HEK293T (cell line): ENCODE data around the gene GALNT11.
A peak's percentile ranks its signal among the peaks of the same experiment; 100 is the strongest.
"Not testable (repeated sequence)": the region's sequence is repeated elsewhere in the genome, so short reads cannot be mapped to it uniquely, and the experiment has no call there.

Source experiments
- CTCF ChIA-PET: fragments of 350-600 bp; formaldehyde crosslinking; extraction: SDS; loops from one replicate; lab custom pipeline; 2021; ENCODE audit warnings: antibody characterized with exemption, inconsistent platforms; lab: Yijun Ruan, JAX
- POLR2A ChIA-PET: fragments of 350-600 bp; formaldehyde crosslinking; extraction: SDS; loops from one replicate; lab custom pipeline; 2020; ENCODE audit warnings: antibody characterized with exemption, inconsistent platforms; lab: Yijun Ruan, JAX
- DNase-seq: peaks from one replicate; pipeline ENCODE4 v3.0.0; 2012; ENCODE audit warnings: mixed read lengths; ENCODE audit errors: extremely low spot score
- ARNT ChIP-seq: fragments of 450-650 bp; IDR thresholded peaks from 2 replicates; pipeline ENCODE4 v1.6.1; 2017; ENCODE audit warnings: mild to moderate bottlenecking
- BHLHE40 ChIP-seq: fragments of 450-650 bp; IDR thresholded peaks from 2 replicates; pipeline ENCODE4 v1.6.1; 2016; ENCODE audit warnings: mild to moderate bottlenecking, moderate library complexity, borderline replicate concordance
- CTBP1 ChIP-seq: fragments of 450-650 bp; IDR thresholded peaks from 2 replicates; pipeline ENCODE4 v1.6.1; 2016; ENCODE audit warnings: borderline replicate concordance
- ELF4 ChIP-seq: fragments of 450-650 bp; IDR thresholded peaks from 2 replicates; pipeline ENCODE4 v1.6.1; 2017; ENCODE audit warnings: antibody characterized with exemption
- FOXA1 ChIP-seq: fragments of 450-650 bp; IDR thresholded peaks from 2 replicates; pipeline ENCODE4 v1.6.1; 2016; ENCODE audit warnings: mild to moderate bottlenecking
- FOXK2 ChIP-seq: fragments of 450-650 bp; IDR thresholded peaks from 2 replicates; pipeline ENCODE4 v1.6.1; 2016; ENCODE audit warnings: mild to moderate bottlenecking
- FOXM1 ChIP-seq: fragments of 450-650 bp; IDR thresholded peaks from 2 replicates; pipeline ENCODE4 v1.6.1; 2017; ENCODE audit warnings: mild to moderate bottlenecking, borderline replicate concordance
- HDGF ChIP-seq: fragments of 450-650 bp; IDR thresholded peaks from 2 replicates; pipeline ENCODE4 v1.6.1; 2017; ENCODE audit warnings: antibody characterized with exemption, borderline replicate concordance
- L3MBTL2 ChIP-seq: fragments of 450-650 bp; conservative IDR thresholded peaks from 2 replicates; pipeline ENCODE4 v1.6.1; 2016; ENCODE audit warnings: mild to moderate bottlenecking
- LEF1 ChIP-seq: fragments of 450-650 bp; IDR thresholded peaks from 2 replicates; pipeline ENCODE4 v1.6.1; 2017; ENCODE audit warnings: mild to moderate bottlenecking, borderline replicate concordance
- NFRKB ChIP-seq: fragments of 450-650 bp; IDR thresholded peaks from 2 replicates; pipeline ENCODE4 v1.6.1; 2016; ENCODE audit warnings: mild to moderate bottlenecking, moderate library complexity
- SP1 ChIP-seq: fragments of 450-650 bp; IDR thresholded peaks from 2 replicates; pipeline ENCODE4 v1.6.1; 2017
- SUZ12 ChIP-seq: fragments of 450-650 bp; IDR thresholded peaks from 2 replicates; pipeline ENCODE4 v1.6.1; 2016; ENCODE audit warnings: mild to moderate bottlenecking
- TARDBP ChIP-seq: fragments of 450-650 bp; IDR thresholded peaks from 2 replicates; pipeline ENCODE4 v1.6.1; 2016
- ZNF384 ChIP-seq: fragments of 450-650 bp; IDR thresholded peaks from 2 replicates; pipeline ENCODE4 v1.6.1; 2016
- TF ChIP-seq, protein P1 (sequence below): fragments of 450-650 bp; IDR thresholded peaks from 2 replicates; pipeline ENCODE4 v1.6.1; 2016

The GALNT11 gene

DNA sequence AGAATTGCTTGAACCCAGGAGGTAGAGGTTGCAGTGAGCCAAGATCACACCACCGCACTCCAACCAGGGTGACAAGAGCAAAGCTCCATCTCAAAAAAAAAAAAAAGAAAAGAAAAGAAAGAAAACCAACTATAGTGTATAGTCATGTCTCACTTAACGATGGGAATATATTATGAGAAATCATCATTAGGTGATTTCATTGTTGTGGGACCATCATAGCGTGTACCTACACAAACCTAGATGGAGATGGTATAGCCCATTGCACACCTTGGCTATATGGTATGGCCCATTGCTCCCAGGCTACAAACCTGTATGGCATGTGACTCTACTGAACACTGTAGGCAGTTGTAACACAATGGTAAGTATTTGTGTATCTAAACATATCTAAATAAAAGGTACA is 8.5 kb upstream of the GALNT11 start:
- CTCF ChIA-PET: no interaction called here
- no peak for TF ChIP-seq CTBP1
- no peak for TF ChIP-seq ELF4
- no peak for TF ChIP-seq BHLHE40
- no peak for TF ChIP-seq L3MBTL2
- TF ChIP-seq, protein P1, sequence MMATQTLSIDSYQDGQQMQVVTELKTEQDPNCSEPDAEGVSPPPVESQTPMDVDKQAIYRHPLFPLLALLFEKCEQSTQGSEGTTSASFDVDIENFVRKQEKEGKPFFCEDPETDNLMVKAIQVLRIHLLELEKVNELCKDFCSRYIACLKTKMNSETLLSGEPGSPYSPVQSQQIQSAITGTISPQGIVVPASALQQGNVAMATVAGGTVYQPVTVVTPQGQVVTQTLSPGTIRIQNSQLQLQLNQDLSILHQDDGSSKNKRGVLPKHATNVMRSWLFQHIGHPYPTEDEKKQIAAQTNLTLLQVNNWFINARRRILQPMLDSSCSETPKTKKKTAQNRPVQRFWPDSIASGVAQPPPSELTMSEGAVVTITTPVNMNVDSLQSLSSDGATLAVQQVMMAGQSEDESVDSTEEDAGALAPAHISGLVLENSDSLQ: no peak
- TF ChIP-seq FOXM1: no peak
- no peak for TF ChIP-seq HDGF
- no peak for TF ChIP-seq LEF1
- TF ChIP-seq FOXA1: no peak
- TF ChIP-seq SP1: no peak
- TF ChIP-seq FOXK2: no peak
- TF ChIP-seq TARDBP: no peak
- no peak for TF ChIP-seq ZNF384
- no peak for TF ChIP-seq NFRKB
- TF ChIP-seq SUZ12: no peak
- no peak for TF ChIP-seq ARNT
- no peak for DNase-seq
- POLR2A ChIA-PET: no interaction called here

DNA sequence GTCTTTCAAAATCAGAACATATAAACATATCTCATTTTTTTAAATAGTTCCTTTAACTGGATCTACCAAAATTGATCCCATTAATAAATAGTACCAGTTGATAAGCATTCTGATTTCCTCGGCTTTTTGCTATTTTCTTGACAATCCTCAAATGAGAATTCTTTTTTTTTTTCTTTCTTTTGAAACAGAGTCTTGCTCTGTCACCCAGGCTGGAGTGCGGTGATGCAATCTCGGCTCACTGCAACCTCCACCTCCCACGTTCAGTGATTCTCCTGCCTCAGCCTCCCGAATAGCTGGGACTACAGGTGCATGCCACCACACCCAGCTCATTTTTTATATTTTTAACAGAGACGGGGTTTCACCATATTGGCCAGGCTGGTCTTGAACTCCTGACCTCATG is 7.8 kb upstream of the GALNT11 start:
- DNase-seq, CTCF ChIA-PET, POLR2A ChIA-PET: not testable (repeated sequence)

DNA sequence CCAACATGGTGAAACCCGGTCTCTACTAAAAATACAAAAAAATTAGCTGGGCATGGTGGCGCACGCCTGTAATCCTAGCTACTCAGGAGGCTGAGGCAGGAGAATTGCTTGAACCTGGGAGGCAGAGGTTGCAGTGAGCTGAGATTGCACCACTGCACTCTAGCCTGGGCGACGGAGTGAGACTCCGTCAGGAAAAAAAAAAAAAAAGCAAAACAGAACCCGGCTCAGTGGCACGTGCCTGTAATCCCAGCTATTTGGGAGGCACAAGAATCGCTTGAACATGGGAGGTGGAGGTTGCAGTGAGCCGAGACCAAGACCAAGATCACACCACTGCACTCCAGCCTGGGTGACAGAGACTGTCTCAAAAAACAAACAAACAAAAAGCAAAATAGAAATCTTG is 3.7 kb upstream of the GALNT11 start:
- DNase-seq, POLR2A ChIA-PET, CTCF ChIA-PET: not testable (repeated sequence)
- peak; percentile 91 for TF ChIP-seq ZNF384

DNA sequence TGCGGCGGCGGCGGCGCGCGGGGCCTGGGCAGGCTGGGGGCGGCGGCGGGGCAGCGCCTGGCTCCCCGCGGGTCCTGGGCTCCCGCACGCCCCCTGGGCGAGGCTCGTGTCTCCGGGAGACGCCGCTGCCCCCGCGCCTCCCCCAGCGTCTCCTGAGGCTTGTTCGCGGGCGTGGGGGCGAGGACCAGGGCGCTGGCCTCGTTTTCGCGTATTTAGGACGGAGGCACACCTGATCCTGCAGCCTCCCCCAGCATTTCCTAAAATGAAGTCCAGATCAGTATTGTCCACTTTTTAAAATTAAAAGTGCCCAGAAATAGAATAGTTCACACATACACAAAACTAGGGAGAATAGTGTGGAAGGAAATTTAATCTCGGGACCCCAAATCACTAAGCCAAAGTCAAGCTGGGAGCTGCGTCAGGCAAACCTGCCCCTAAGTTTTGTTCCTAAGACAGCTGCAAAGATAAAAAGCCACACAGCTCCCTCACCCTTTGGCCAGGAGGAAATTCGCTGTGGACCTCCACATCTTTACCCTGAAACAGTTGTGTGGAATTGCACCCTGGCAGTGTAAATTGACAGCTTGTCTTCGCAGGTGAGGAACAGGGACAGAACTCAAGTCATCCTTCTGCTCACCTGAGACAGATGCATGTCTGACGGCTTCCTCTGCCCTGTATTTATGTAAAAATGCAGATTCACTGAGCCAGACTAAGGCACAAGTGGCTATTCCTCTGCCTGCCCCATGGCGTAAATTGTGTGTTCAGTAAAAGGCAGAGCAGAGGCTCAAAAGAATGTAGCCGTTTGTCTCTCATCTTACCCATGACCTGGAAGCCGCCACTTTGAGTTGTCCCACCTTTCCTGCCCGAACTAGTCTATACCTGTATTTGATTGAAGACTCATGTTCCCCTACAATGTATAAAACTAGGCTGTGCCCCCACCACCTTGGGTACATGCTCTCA is 740 bp downstream of the GALNT11 start:
- TF ChIP-seq ELF4: no peak
- 0 out of 2 replicates have a peak, but pooled peaks have one; percentile 0 for TF ChIP-seq LEF1
- TF ChIP-seq L3MBTL2: no peak
- POLR2A ChIA-PET: interaction anchor here (0.5 to 1.6 kb wide), 3 partner anchors 11 to 81 kb away, joined by 3 to 5 read pairs (median 4); no protein-coding TSS in a partner anchor
- CTCF ChIA-PET: interaction anchor here (0.5 to 1.5 kb wide), 3 partner anchors 11 to 244 kb away, joined by 3 read pairs; no protein-coding TSS in a partner anchor
- DNase-seq: no peak

DNA sequence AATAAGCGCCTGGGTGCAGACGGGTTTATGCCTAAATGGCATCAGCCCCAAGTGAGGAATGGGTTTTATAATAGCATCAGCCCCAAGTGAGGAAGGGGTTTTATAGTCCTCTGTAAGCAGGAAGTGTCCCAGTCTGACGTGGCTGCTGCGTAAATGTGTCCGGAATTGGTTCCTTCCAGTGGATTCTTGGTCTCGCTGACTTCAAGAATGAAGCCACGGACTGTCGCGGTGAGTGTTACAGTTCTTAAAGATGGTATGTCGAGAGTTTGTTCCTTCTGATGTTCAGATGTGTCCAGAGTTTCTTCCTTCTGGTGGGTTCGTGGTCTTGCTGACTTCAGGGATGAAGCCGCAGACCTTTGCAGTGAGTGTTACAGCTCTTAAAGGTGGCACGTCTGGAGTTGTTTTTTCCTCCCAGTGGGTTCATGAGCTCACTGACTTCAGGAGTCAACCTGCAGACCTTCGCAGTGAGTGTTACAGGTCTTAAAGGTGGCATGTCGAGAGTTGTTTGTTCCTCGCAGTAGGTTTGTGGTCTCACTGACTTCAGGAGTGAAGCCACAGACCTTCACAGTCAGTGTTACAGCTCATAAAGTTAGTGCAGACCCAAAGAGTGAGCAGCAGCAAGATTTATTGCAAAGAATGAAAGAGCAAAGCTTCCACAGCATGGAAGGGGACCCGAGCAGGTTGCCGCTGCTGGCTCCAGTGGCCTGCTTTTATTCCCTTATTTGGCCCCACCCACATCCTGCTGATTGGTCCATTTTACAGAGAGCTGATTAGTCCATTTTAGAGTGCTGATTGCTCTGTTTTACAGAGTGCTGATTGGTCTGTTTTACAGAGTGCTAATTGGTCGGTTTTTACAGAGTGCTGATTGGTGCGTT is 2.3 kb downstream of the GALNT11 start:
- CTCF ChIA-PET: interaction anchor here (0.6 kb wide), 1 partner anchor 408 kb away, joined by 3 read pairs; no protein-coding TSS in a partner anchor
- POLR2A ChIA-PET, DNase-seq: not testable (repeated sequence)

DNA sequence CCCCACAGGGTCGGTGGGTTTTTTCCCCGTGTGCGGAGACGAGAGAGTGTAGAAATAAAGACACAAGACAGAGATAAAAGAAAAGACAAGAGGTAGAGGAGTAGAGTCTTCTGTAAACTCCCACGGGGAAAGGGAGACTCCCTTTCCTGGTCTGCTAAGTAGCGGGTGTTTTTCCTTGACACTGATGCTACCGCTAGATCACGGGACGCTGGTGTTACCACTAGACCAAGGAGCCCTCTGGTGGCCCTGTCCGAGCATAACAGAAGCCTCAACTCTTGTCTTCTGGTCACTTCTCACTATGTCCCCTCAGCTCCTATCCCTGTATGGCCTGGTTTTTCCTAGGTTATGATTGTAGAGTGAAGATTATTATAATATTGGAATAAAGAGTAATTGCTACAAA is 4.6 kb downstream of the GALNT11 start:
- peak; percentile 22 for DNase-seq
- CTCF ChIA-PET, POLR2A ChIA-PET: not testable (repeated sequence)

DNA sequence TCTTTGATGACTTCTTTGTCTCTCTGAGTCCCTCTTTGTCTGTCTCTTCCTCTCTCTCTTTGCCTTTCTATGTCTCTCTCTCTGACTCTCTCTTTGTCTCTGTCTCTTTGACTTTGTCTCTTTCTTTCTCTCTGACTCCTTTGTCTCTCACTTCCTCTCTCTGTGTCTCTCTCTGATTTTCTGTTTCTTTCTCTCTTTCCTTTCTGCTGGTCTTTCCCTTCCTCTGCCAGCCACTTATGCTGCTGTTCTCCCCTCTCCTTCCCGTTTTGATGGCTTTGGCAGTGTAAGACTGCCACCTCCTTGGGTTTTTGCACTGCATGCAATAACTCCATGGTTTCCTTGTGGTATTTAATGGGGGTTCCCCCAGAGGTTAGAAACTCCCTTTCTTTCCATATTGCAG is 5.2 kb downstream of the GALNT11 start:
- DNase-seq, POLR2A ChIA-PET, CTCF ChIA-PET: not testable (repeated sequence)

DNA sequence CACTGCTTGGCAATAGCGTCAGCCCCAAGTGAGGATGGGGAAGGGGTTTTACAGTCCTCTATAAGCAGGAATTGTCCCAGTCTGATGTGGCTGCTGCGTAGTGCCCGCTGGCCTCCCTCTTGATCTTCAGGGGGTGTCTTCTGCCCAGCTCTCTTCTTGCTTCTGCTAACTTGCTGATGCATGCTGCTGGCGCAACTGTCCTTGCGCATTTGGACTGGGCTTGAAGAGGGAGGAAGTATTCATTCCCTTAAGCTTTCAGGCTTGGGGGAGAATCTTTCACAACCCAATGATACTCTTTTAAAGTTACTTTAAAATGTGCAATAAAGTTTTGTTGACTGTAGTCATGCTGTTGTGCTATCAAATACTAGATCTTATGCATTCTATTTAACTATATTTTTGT is 10.3 kb downstream of the GALNT11 start:
- ChIA-PET CTCF (no interaction called here), POLR2A (no interaction called here)
- TF ChIP-seq L3MBTL2 (no peak), SUZ12 (no peak), NFRKB (no peak), TARDBP (no peak), FOXM1 (no peak)
- no peak for DNase-seq

DNA sequence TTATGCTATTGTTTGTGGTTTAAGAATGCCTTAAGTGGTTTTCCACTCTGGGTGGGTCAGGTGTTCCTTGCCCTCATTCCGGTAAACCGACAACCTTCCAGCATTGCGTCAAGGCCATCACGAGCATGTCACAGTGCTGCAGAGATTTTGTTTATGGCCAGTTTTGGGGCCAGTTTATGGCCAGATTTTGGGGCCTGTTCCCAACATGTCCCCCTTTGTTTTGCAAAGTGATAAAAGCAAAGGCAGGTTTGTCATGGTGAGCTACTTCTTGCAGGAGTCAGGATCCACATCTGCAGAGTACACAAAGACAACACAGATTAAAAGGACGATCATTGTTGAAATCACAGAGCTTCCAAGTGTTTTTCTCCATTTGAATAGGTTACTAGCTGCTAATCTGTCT is 12.9 kb downstream of the GALNT11 start:
- POLR2A ChIA-PET, DNase-seq, CTCF ChIA-PET: not testable (repeated sequence)

DNA sequence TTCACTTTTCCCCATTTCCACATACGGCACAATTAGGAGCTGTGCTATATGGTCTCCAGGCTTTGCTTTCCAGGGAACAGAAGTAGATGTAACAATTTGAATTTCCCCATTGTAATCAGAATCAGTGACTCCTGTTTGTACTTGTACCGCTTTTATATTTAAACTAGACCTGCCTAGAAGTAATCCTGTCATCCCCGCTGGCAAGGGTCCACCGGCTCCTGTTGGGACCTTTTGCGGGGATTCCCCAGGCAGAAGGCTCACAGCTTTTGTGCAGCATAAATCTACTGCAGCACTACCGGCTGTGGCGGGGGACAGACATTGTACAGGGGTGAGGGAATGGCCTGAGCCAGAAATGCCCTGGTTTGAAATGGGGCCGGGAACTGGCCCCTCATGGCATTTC is 17.6 kb downstream of the GALNT11 start:
- DNase-seq, POLR2A ChIA-PET, CTCF ChIA-PET: not testable (repeated sequence)

DNA sequence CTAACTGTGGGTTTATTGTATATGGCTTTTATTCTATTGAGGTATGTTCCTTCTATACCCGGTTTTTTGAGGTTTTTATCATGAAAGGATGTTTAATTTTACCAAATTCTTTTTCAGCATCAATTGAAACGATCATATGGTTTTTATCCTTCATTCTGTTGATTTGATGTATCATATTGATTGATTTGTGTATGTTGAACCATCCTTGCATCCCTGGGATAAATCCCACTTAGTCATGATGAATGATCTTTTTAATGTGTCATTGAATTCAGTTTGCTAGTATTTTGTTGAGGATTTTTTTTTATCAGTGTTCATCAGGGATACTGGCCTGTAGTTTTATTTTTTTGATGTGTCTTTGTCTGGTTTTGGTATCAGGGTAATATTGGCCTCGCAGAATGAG is 19.4 kb downstream of the GALNT11 start:
- POLR2A ChIA-PET, CTCF ChIA-PET, DNase-seq: not testable (repeated sequence)
